ENCODE data around the gene WDR46.

WDR46 gene

GRCh38 chr6:33259032-33259431 lies 30.0 kb downstream of the WDR46 start:
- H3K4me3 ChIP-seq (ENCODE audit: low read depth, low read length) = no peak overlapping the region
- TF ChIP-seq CTCF (IDR thresholded peaks at IDR 0.05; ENCODE audit: low read depth, low read length, missing control alignments) = no peak
- no peak for DNase-seq
- in situ Hi-C loops (cut with HindIII; ENCODE audit: low pct_ligation_motif_present, low sequenced_read_pairs) = no loop called here
- H3K27me3 ChIP-seq (replicated peaks) = no peaks in the 10 kb centered on the region
- H3K27ac ChIP-seq = no peak overlapping the region
- H3K36me3 ChIP-seq (replicated peaks) = peaks cover 13% of the 10 kb centered on the region

GRCh38 chr6:33254591-33254990 lies 34.4 kb downstream of the WDR46 start:
- H3K4me3 ChIP-seq (ENCODE audit: low read depth, low read length) = no peak overlapping the region
- H3K27me3 ChIP-seq (replicated peaks) = no peaks in the 10 kb centered on the region
- H3K36me3 ChIP-seq (replicated peaks) = peaks cover 3% of the 10 kb centered on the region
- no peak for TF ChIP-seq CTCF (IDR thresholded peaks at IDR 0.05; ENCODE audit: low read depth, low read length, missing control alignments)
- no peak overlapping the region for H3K27ac ChIP-seq
- DNase-seq = no peak
- in situ Hi-C loops (cut with HindIII; ENCODE audit: low pct_ligation_motif_present, low sequenced_read_pairs) = no loop called here

GRCh38 chr6:33252759-33253158 lies 36.3 kb downstream of the WDR46 start:
- peaks cover 3% of the 10 kb centered on the region for H3K36me3 ChIP-seq (replicated peaks)
- no peak for DNase-seq
- TF ChIP-seq CTCF (IDR thresholded peaks at IDR 0.05; ENCODE audit: low read depth, low read length, missing control alignments) = no peak
- H3K27me3 ChIP-seq (replicated peaks) = no peaks in the 10 kb centered on the region
- no peak overlapping the region for H3K27ac ChIP-seq
- no peak overlapping the region for H3K4me3 ChIP-seq (ENCODE audit: low read depth, low read length)
- in situ Hi-C loops (cut with HindIII; ENCODE audit: low pct_ligation_motif_present, low sequenced_read_pairs) = no loop called here

GRCh38 chr6:33251395-33252012 lies 37.5 kb downstream of the WDR46 start:
- H3K27me3 ChIP-seq (replicated peaks) = no peaks in the 10 kb centered on the region
- no peak overlapping the region for H3K27ac ChIP-seq
- no peak overlapping the region for H3K4me3 ChIP-seq (ENCODE audit: low read depth, low read length)
- in situ Hi-C loops (cut with HindIII; ENCODE audit: low pct_ligation_motif_present, low sequenced_read_pairs) = no loop called here
- H3K36me3 ChIP-seq (replicated peaks) = no peaks in the 10 kb centered on the region
- TF ChIP-seq CTCF (IDR thresholded peaks at IDR 0.05; ENCODE audit: low read depth, low read length, missing control alignments) = no peak
- DNase-seq = no peak

GRCh38 chr6:33250731-33251130 lies 38.3 kb downstream of the WDR46 start:
- Histone ChIP-seq H3K27ac (peak overlapping the region; percentile 87), H3K4me3 (ENCODE audit: low read depth, low read length) (no peak overlapping the region), H3K27me3 (replicated peaks) (no peaks in the 10 kb centered on the region), H3K36me3 (replicated peaks) (no peaks in the 10 kb centered on the region)
- TF ChIP-seq CTCF (IDR thresholded peaks at IDR 0.05; ENCODE audit: low read depth, low read length, missing control alignments) = no peak
- in situ Hi-C loops (cut with HindIII; ENCODE audit: low pct_ligation_motif_present, low sequenced_read_pairs) = no loop called here
- no peak for DNase-seq

Measured in brain microvascular endothelial cell (primary cell).